Neuronal stem cell (in vitro differentiated cells): Measurements from ENCODE around the gene EMP2.

Experiments
- DNase-seq: peaks from one replicate; pipeline ENCODE4 v3.0.0-alpha.2; 2013; ENCODE audit warnings: low spot score
- H2AFZ ChIP-seq: one replicate; pipeline ENCODE4 v1.6.1; 2013; ENCODE audit warnings: mild to moderate bottlenecking, low read length, inconsistent platforms
- H2AK5ac ChIP-seq: 2 replicates; pipeline ENCODE4 v1.6.1; 2013; ENCODE audit warnings: low read depth, mild to moderate bottlenecking, inconsistent platforms, low read length, moderate library complexity, mixed read lengths
- H2BK120ac ChIP-seq: 2 replicates; pipeline ENCODE4 v1.6.1; 2013; ENCODE audit warnings: low read depth, mild to moderate bottlenecking, inconsistent platforms, low read length, moderate library complexity, mixed read lengths
- H2BK12ac ChIP-seq: one replicate; pipeline ENCODE4 v1.6.1; 2013; ENCODE audit warnings: low read length, inconsistent platforms
- H2BK15ac ChIP-seq: 2 replicates; pipeline ENCODE4 v1.6.1; 2013; ENCODE audit warnings: mild to moderate bottlenecking, low read length, inconsistent platforms, mixed read lengths
- H2BK5ac ChIP-seq: one replicate; pipeline ENCODE4 v1.6.1; 2013; ENCODE audit warnings: inconsistent platforms, mild to moderate bottlenecking, low read length, moderate library complexity
- H3K14ac ChIP-seq: one replicate; pipeline ENCODE4 v1.6.1; 2013; ENCODE audit warnings: low read length, inconsistent platforms
- H3K18ac ChIP-seq: 2 replicates; pipeline ENCODE4 v1.6.1; 2013; ENCODE audit warnings: low read length, inconsistent platforms
- H3K23ac ChIP-seq: 2 replicates; pipeline ENCODE4 v1.6.1; 2013; ENCODE audit warnings: low read depth, mild to moderate bottlenecking, mixed read lengths, low read length, inconsistent platforms; ENCODE audit not compliant: poor library complexity
- H3K27ac ChIP-seq: replicated peaks from 3 replicates; pipeline ENCODE4 v1.5.1; 2013; ENCODE audit warnings: low read length, inconsistent platforms
- H3K27me3 ChIP-seq, 3 experiments: 2 replicates each; pipeline ENCODE4 v1.6.1; 2013; ENCODE audit warnings: low read length in 3 of 3, mild to moderate bottlenecking in 2 of 3, inconsistent platforms in 1 of 3, low read depth in 1 of 3, mixed read lengths in 1 of 3, moderate library complexity in 1 of 3; ENCODE audit not compliant: control insufficient read depth in 3 of 3, insufficient read depth in 3 of 3
- H3K36me3 ChIP-seq, 2 donors: replicated peaks in 1 of 2; 2 replicates each; pipeline ENCODE4 v1.6.1; 2013; ENCODE audit warnings: low read length in 2 of 2; ENCODE audit not compliant: control insufficient read depth in 2 of 2, insufficient read depth in 2 of 2
- H3K4ac ChIP-seq: 2 replicates; pipeline ENCODE4 v1.6.1; 2013; ENCODE audit warnings: inconsistent platforms, mild to moderate bottlenecking, low read length, moderate library complexity
- H3K4me1 ChIP-seq, 2 donors: 1 replicate in 1 of 2; 2 replicates in 1 of 2; pipeline ENCODE4 v1.6.1; 2013; ENCODE audit warnings: low read length in 2 of 2, low read depth in 1 of 2; ENCODE audit not compliant: control insufficient read depth in 2 of 2, insufficient read depth in 1 of 2
- H3K4me2 ChIP-seq: one replicate; pipeline ENCODE4 v1.6.1; 2013; ENCODE audit warnings: mild to moderate bottlenecking, low read length, inconsistent platforms; ENCODE audit not compliant: insufficient read depth, poor library complexity, severe bottlenecking
- H3K4me3 ChIP-seq, 2 donors: 2 replicates each; pipeline ENCODE4 v1.5.1; 2013; ENCODE audit warnings: low read length in 2 of 2, mild to moderate bottlenecking in 2 of 2, inconsistent platforms in 1 of 2, moderate library complexity in 1 of 2
- H3K79me1 ChIP-seq: one replicate; pipeline ENCODE4 v1.6.1; 2013; ENCODE audit warnings: low read depth, mild to moderate bottlenecking, inconsistent platforms, low read length, moderate library complexity
- H3K9ac ChIP-seq: one replicate; pipeline ENCODE4 v1.6.1; 2013; ENCODE audit warnings: mild to moderate bottlenecking, low read depth, low read length, inconsistent platforms; ENCODE audit not compliant: poor library complexity
- H3K9me3 ChIP-seq, 2 donors: replicated peaks in 1 of 2; 2 replicates each; pipeline versions ENCODE3 to v1.6.1; 2013; ENCODE audit warnings: low read length in 2 of 2, mild to moderate bottlenecking in 2 of 2, inconsistent platforms in 1 of 2, low read depth in 1 of 2, mixed read lengths in 1 of 2, moderate library complexity in 1 of 2; ENCODE audit not compliant: control insufficient read depth in 2 of 2, insufficient read depth in 1 of 2
- H4K8ac ChIP-seq: one replicate; pipeline ENCODE4 v1.6.1; 2013; ENCODE audit warnings: low read depth, mild to moderate bottlenecking, inconsistent platforms, low read length, moderate library complexity
- H4K91ac ChIP-seq: one replicate; pipeline ENCODE4 v1.6.1; 2013; ENCODE audit warnings: low read length, low read depth, mild to moderate bottlenecking, inconsistent platforms; ENCODE audit not compliant: poor library complexity
- WGBS, 2 donors: extraction: QIAGEN DNeasy Blood & Tissue Kit; methylation state at CpG; one replicate each; pipeline ENCODE4 v1.1.7; 2013; ENCODE audit warnings: missing lambda C conversion rate in 2 of 2, mixed read lengths in 1 of 2; ENCODE audit not compliant: insufficient read length in 2 of 2, insufficient replicate concordance in 1 of 2; ENCODE audit errors: extremely low coverage in 2 of 2; 5-methylcytosine and 5-hydroxymethylcytosine counted together

EMP2 gene

DNA sequence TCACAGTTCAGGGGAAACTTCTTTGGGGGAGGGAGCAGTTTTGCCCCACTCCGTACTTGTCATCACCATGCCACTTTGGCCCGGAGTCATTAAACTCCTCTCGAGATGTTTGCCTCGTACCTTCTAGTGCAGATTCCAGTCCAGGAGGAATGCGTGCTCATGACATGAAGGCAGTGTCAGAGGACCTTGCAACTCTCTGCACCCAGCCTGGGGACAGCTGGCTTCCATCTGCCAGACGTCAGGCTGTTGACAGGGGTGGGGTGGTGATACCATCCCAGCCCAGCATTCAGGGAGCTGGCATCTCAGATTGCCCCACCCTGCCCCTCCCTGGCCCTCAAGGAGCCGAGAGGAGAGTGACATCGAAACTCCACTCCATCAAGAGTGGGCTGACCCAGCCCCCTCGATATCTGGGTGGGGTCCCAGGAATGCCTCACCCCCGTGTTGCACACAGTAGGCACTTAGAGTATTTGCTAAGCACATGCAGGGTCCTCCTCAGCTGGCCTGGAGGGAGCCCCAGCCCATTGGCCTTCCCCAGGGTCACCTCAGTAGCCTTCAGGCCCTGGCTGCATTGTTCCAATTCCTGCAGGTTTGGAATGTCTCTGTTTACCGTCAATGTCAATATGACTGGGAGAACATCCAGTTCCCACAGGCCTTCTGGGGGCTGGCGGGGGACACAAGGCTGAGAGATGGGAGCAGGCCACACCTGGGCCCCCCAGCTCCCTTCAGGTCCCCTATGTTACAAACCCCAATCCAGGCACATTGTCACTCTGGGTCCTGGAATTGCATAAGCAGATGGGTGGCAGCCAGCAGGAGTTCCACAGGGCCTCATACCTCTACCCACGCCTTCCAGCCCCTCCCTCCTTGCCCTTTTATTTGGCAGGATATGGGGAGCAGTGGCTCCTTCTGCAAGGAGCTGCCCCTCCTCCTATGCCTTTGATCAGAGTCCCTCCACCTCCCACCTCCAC is 21.3 kb upstream of the EMP2 start:
- H4K91ac ChIP-seq, result no peak overlapping the region
- no peak overlapping the region for H2BK5ac ChIP-seq
- no CpG with 5 or more reads among the region's 13 CpGs for WGBS, 2 donors
- DNase-seq, result no peak
- H3K23ac ChIP-seq, result no peak overlapping the region
- H2BK120ac ChIP-seq, result no peak overlapping the region
- H3K4ac ChIP-seq, result no peak overlapping the region
- H3K36me3 ChIP-seq, result no peaks in the 10 kb centered on the region
- no peak overlapping the region for H4K8ac ChIP-seq
- no peak overlapping the region for H3K4me3 ChIP-seq
- H2BK12ac ChIP-seq, result no peak overlapping the region
- peaks cover 0 to 23% (median 0%) of the 10 kb centered on the region in 3 experiments for H3K27me3 ChIP-seq
- H3K14ac ChIP-seq, result no peak overlapping the region
- peaks cover 0 to 5% of the 10 kb centered on the region in 2 donors for H3K4me1 ChIP-seq
- peak overlapping the region; percentile 59 for H3K18ac ChIP-seq
- H3K79me1 ChIP-seq, result no peaks in the 10 kb centered on the region
- peak overlapping the region; percentile 10 for H3K9ac ChIP-seq
- H2BK15ac ChIP-seq, result peak overlapping the region; percentile 20
- H3K4me2 ChIP-seq, result no peak overlapping the region
- no peak overlapping the region for H3K27ac ChIP-seq
- H2AK5ac ChIP-seq, result peak overlapping the region; percentile 53
- no peak overlapping the region for H2AFZ ChIP-seq
- no peaks in the 10 kb centered on the region for H3K9me3 ChIP-seq

GRCh38 chr16:10600782-10601443 is 20.5 kb upstream of the EMP2 start:
- no peak for DNase-seq
- Histone ChIP-seq H3K18ac (peak overlapping the region; percentile 59), H3K27me3 (peaks cover 0 to 21% (median 0%) of the 10 kb centered on the region in 3 experiments), H3K14ac (no peak overlapping the region), H2BK15ac (peak overlapping the region; percentile 20), H3K4me1 (no peaks in the 10 kb centered on the region), H3K4me3 (no peak overlapping the region), H3K27ac (no peak overlapping the region), H2BK12ac (no peak overlapping the region), H2BK5ac (no peak overlapping the region), H3K9ac (no peak overlapping the region), H3K4me2 (no peak overlapping the region), H4K91ac (no peak overlapping the region), H2AK5ac (peak overlapping the region; percentile 4), H3K9me3 (no peaks in the 10 kb centered on the region), H3K23ac (peak overlapping the region; percentile 14), H4K8ac (no peak overlapping the region), H2BK120ac (no peak overlapping the region), H3K4ac (no peak overlapping the region), H2AFZ (no peak overlapping the region), H3K36me3 (no peaks in the 10 kb centered on the region), H3K79me1 (no peaks in the 10 kb centered on the region)
- no CpG with 5 or more reads among the region's 12 CpGs for WGBS, 2 donors

GRCh38 chr16:10599626-10600025 is 19.2 kb upstream of the EMP2 start:
- H4K8ac ChIP-seq, result no peak overlapping the region
- no peak overlapping the region for H3K4me2 ChIP-seq
- no peak overlapping the region for H3K14ac ChIP-seq
- no peak overlapping the region for H2AFZ ChIP-seq
- no peak overlapping the region for H3K9ac ChIP-seq
- H3K18ac ChIP-seq, result no peak overlapping the region
- no peak overlapping the region for H3K4me3 ChIP-seq
- H3K36me3 ChIP-seq, result no peaks in the 10 kb centered on the region
- no peak overlapping the region for H3K4ac ChIP-seq
- H2BK120ac ChIP-seq, result no peak overlapping the region
- no peak overlapping the region for H3K27ac ChIP-seq
- peaks cover 0 to 21% (median 0%) of the 10 kb centered on the region in 3 experiments for H3K27me3 ChIP-seq
- DNase-seq, result no peak
- H2BK12ac ChIP-seq, result no peak overlapping the region
- WGBS, 2 donors, result no CpG with 5 or more reads among the region's 7 CpGs
- no peak overlapping the region for H2BK5ac ChIP-seq
- H2AK5ac ChIP-seq, result no peak overlapping the region
- H4K91ac ChIP-seq, result no peak overlapping the region
- H3K23ac ChIP-seq, result no peak overlapping the region
- no peak overlapping the region for H2BK15ac ChIP-seq
- H3K79me1 ChIP-seq, result no peaks in the 10 kb centered on the region
- H3K9me3 ChIP-seq, result peaks cover 0 to under 1% of the 10 kb centered on the region in 2 donors
- peaks cover 0 to 2% of the 10 kb centered on the region in 2 donors for H3K4me1 ChIP-seq

DNA sequence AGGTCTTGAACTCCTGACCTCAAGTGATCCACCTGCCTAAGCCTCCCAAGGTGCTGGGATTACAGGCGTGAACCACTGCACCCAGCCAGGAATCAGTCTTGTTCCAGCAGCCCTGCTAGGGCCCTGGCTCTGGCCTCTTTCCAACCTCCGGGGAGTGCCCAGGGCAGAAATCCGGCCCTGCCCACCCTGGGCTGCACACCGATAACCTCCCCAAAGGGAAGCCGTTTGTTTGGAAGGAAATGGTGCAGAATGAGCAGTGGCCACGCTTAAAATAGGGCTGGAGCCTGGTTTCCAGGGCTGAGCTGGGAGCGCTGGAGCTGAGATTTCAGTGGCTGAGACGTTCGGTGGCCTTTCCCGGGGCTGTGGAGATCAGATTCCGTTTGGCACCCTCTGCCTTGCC is 17.8 kb upstream of the EMP2 start:
- H2BK120ac ChIP-seq, result no peak overlapping the region
- peaks cover 0 to 2% of the 10 kb centered on the region in 2 donors for H3K4me1 ChIP-seq
- no peak overlapping the region for H4K91ac ChIP-seq
- H3K27me3 ChIP-seq, result peaks cover 0 to 20% (median 0%) of the 10 kb centered on the region in 3 experiments
- no peaks in the 10 kb centered on the region for H3K79me1 ChIP-seq
- no peak overlapping the region for H3K4ac ChIP-seq
- H3K9me3 ChIP-seq, result peaks cover 0 to 3% of the 10 kb centered on the region in 2 donors
- WGBS, 2 donors, result no CpG with 5 or more reads among the region's 11 CpGs
- no peak overlapping the region for H2BK5ac ChIP-seq
- DNase-seq, result no peak
- H3K36me3 ChIP-seq, result no peaks in the 10 kb centered on the region
- H2BK12ac ChIP-seq, result no peak overlapping the region
- no peak overlapping the region for H3K14ac ChIP-seq
- H3K9ac ChIP-seq, result peak overlapping the region; percentile 47
- H3K23ac ChIP-seq, result no peak overlapping the region
- H3K4me3 ChIP-seq, result no peak overlapping the region
- no peak overlapping the region for H2AK5ac ChIP-seq
- no peak overlapping the region for H3K4me2 ChIP-seq
- no peak overlapping the region for H3K27ac ChIP-seq
- H4K8ac ChIP-seq, result no peak overlapping the region
- no peak overlapping the region for H2BK15ac ChIP-seq
- no peak overlapping the region for H3K18ac ChIP-seq
- H2AFZ ChIP-seq, result no peak overlapping the region
